ENCODE data around the gene FASTK.

FASTK gene

DNA sequence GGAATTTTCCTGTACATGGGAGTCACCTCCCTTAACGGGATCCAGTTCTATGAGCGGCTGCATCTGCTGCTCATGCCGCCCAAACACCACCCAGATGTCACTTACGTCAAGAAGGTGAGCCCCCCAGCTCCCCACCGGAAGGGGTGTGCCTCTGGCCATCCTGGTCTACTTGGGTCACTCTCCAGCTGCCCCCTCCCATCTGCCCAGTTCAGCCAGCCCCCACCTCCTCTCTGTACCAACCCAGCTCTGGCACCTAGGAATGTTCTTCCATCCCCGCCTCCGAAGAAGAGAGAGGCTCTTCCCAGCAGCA, 5.0 kb downstream of the FASTK start:
- H3K4me1 ChIP-seq (ENCODE audit: control insufficient read depth in 5 of 5, insufficient read depth in 5 of 5, low read length in 5 of 5) = peaks cover 2 to 28% (median 22%) of the 10 kb centered on the region in 5 donors
- no peaks in the 10 kb centered on the region for H3K27me3 ChIP-seq (ENCODE audit: control insufficient read depth in 5 of 5, insufficient read depth in 4 of 5, low read length in 5 of 5)
- no peak overlapping the region for H3K9ac ChIP-seq (ENCODE audit: low read length in 5 of 5)
- H3K4me3 ChIP-seq (ENCODE audit: low read depth in 1 of 5, low read length in 5 of 5) = no peak overlapping the region
- peaks cover 0 to 62% (median 52%) of the 10 kb centered on the region in 5 donors for H3K36me3 ChIP-seq (ENCODE audit: control insufficient read depth in 5 of 5, insufficient read depth in 5 of 5, low read length in 5 of 5)
- H3K27ac ChIP-seq (ENCODE audit: low read depth, low read length) = no peak overlapping the region
- H3K9me3 ChIP-seq (ENCODE audit: control insufficient read depth in 5 of 5, low read length in 5 of 5) = no peaks in the 10 kb centered on the region

DNA sequence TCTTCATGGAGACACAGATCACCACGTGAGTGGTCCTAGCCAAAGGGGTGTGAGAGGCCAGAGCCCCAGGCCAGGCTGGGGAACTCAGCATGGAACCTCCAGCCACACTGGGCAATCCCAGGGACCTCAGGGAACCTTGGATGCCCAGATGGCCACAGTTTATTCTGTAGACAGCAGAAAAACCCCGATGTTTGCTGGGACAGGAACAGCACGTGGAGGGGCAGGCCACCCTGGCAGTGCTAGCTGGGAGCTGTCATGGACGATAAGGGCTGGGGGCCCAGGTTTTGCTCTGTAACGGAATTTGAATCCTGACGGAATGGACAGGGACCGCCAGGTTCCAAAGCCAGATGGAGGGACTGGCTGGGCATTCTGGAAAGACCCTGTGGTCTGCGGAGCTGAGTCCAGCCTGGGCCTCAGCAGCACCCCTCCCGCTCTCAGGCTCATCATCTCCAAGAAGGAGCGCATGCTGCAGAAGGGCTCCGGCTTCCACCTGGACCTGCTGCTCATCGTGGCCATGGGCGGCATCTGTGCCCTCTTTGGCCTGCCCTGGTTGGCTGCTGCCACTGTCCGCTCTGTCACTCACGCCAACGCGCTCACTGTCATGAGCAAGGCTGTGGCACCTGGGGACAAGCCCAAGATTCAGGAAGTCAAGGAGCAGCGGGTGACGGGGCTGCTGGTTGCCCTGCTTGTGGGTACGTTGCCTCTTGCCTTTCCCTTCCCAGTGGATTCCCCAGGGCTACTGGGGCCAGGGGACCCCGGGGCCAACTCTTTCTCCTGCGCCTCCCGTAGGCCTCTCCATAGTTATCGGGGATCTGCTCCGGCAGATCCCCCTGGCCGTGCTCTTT, 5.6 kb downstream of the FASTK start:
- H3K27ac ChIP-seq (ENCODE audit: low read depth, low read length) = no peak overlapping the region
- H3K4me1 ChIP-seq (ENCODE audit: control insufficient read depth in 5 of 5, insufficient read depth in 5 of 5, low read length in 5 of 5) = peaks cover 2 to 25% (median 20%) of the 10 kb centered on the region in 5 donors
- H3K4me3 ChIP-seq (ENCODE audit: low read depth in 1 of 5, low read length in 5 of 5) = no peak overlapping the region
- H3K36me3 ChIP-seq (ENCODE audit: control insufficient read depth in 5 of 5, insufficient read depth in 5 of 5, low read length in 5 of 5) = peaks cover 0 to 68% (median 57%) of the 10 kb centered on the region in 5 donors
- no peak overlapping the region for H3K9ac ChIP-seq (ENCODE audit: low read length in 5 of 5)
- no peaks in the 10 kb centered on the region for H3K27me3 ChIP-seq (ENCODE audit: control insufficient read depth in 5 of 5, insufficient read depth in 4 of 5, low read length in 5 of 5)
- H3K9me3 ChIP-seq (ENCODE audit: control insufficient read depth in 5 of 5, low read length in 5 of 5) = no peaks in the 10 kb centered on the region

DNA sequence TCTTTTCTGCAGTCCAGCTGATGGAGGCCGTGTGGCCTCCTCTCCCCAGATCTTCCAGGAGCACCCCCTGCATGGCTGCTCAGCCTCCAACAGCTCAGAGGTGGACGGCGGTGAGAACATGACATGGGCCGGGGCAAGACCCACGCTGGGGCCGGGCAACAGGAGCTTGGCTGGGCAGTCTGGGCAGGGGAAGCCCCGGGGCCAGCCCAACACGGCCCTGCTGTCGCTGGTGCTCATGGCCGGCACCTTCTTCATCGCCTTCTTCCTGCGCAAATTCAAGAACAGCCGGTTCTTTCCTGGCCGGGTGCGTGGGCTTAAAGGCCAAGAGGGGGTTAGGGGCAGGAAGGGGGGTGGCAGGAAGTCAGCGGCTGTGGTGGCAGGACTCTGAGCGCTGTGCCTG, 6.6 kb downstream of the FASTK start:
- peaks cover 0 to 78% (median 67%) of the 10 kb centered on the region in 5 donors for H3K36me3 ChIP-seq (ENCODE audit: control insufficient read depth in 5 of 5, insufficient read depth in 5 of 5, low read length in 5 of 5)

DNA sequence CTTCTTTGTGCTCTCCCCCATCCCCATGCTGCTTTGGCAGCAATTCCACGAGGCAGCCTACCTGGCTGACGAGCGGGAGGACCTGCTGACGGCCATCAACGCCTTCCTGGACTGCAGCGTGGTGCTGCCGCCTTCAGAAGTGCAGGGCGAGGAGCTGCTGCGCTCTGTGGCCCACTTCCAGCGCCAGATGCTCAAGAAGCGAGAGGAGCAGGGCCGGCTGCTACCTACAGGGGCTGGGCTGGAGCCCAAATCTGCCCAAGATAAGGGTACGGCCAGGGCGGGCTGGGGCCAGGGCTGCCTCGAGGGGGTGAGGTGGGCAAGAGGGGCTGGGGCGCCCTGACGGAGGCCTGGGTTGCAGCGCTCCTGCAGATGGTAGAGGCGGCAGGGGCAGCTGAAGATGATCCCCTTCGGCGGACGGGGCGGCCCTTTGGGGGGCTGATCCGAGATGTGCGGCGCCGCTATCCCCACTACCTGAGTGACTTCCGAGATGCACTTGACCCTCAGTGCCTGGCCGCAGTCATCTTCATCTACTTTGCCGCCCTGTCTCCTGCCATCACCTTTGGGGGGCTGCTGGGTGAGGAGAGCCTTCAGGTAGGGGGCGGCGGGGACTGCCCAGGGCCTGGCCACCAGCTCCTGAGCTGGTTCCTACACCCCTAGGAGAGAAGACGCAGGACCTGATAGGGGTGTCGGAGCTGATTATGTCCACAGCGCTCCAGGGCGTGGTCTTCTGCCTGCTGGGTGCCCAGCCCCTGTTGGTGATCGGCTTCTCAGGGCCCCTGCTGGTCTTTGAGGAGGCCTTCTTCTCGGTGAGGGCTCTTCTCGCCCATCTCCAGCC, 9.4 kb downstream of the FASTK start:
- H3K36me3 ChIP-seq (ENCODE audit: control insufficient read depth in 5 of 5, insufficient read depth in 5 of 5, low read length in 5 of 5) = peaks cover 0 to 90% (median 84%) of the 10 kb centered on the region in 5 donors
- H3K27ac ChIP-seq (ENCODE audit: low read depth, low read length) = no peak overlapping the region
- no peaks in the 10 kb centered on the region for H3K9me3 ChIP-seq (ENCODE audit: control insufficient read depth in 5 of 5, low read length in 5 of 5)

More for the DNA sequence above, 6.6 kb downstream of the FASTK start:
- Histone ChIP-seq H3K9ac (ENCODE audit: low read length in 5 of 5) (no peak overlapping the region), H3K4me1 (ENCODE audit: control insufficient read depth in 5 of 5, insufficient read depth in 5 of 5, low read length in 5 of 5) (peaks cover 0 to 14% (median 10%) of the 10 kb centered on the region in 5 donors), H3K9me3 (ENCODE audit: control insufficient read depth in 5 of 5, low read length in 5 of 5) (no peaks in the 10 kb centered on the region), H3K27ac (ENCODE audit: low read depth, low read length) (no peak overlapping the region), H3K4me3 (ENCODE audit: low read depth in 1 of 5, low read length in 5 of 5) (no peak overlapping the region), H3K27me3 (ENCODE audit: control insufficient read depth in 5 of 5, insufficient read depth in 4 of 5, low read length in 5 of 5) (no peaks in the 10 kb centered on the region)

GRCh38 chr7:151070574-151070960, 10.0 kb downstream of the FASTK start:
- no peak overlapping the region for H3K9ac ChIP-seq (ENCODE audit: low read length in 5 of 5)
- H3K27ac ChIP-seq (ENCODE audit: low read depth, low read length) = no peak overlapping the region
- H3K36me3 ChIP-seq (ENCODE audit: control insufficient read depth in 5 of 5, insufficient read depth in 5 of 5, low read length in 5 of 5) = peaks cover 0 to 90% (median 84%) of the 10 kb centered on the region in 5 donors
- no peaks in the 10 kb centered on the region for H3K27me3 ChIP-seq (ENCODE audit: control insufficient read depth in 5 of 5, insufficient read depth in 4 of 5, low read length in 5 of 5)
- no peaks in the 10 kb centered on the region for H3K9me3 ChIP-seq (ENCODE audit: control insufficient read depth in 5 of 5, low read length in 5 of 5)
- no peak overlapping the region for H3K4me3 ChIP-seq (ENCODE audit: low read depth in 1 of 5, low read length in 5 of 5)
- H3K4me1 ChIP-seq (ENCODE audit: control insufficient read depth in 5 of 5, insufficient read depth in 5 of 5, low read length in 5 of 5) = no peaks in the 10 kb centered on the region

More for the DNA sequence above, 9.4 kb downstream of the FASTK start:
- Histone ChIP-seq H3K4me1 (ENCODE audit: control insufficient read depth in 5 of 5, insufficient read depth in 5 of 5, low read length in 5 of 5) (no peaks in the 10 kb centered on the region), H3K27me3 (ENCODE audit: control insufficient read depth in 5 of 5, insufficient read depth in 4 of 5, low read length in 5 of 5) (no peaks in the 10 kb centered on the region), H3K9ac (ENCODE audit: low read length in 5 of 5) (no peak overlapping the region), H3K4me3 (ENCODE audit: low read depth in 1 of 5, low read length in 5 of 5) (no peak overlapping the region)

- H3K36me3 ChIP-seq (ENCODE audit: control insufficient read depth in 5 of 5, insufficient read depth in 5 of 5, low read length in 5 of 5) = peaks cover 0 to 90% (median 84%) of the 10 kb centered on the region in 5 donors
These were observed 10.6 kb downstream of the FASTK start for GRCh38 chr7:151069841-151070573.

GRCh38 chr7:151068069-151068773, 12.4 kb downstream of the FASTK start:
- H3K36me3 ChIP-seq (ENCODE audit: control insufficient read depth in 5 of 5, insufficient read depth in 5 of 5, low read length in 5 of 5) = peaks cover 0 to 85% (median 75%) of the 10 kb centered on the region in 5 donors
- no peak overlapping the region for H3K27ac ChIP-seq (ENCODE audit: low read depth, low read length)
- H3K9ac ChIP-seq (ENCODE audit: low read length in 5 of 5) = no peak overlapping the region
- no peaks in the 10 kb centered on the region for H3K27me3 ChIP-seq (ENCODE audit: control insufficient read depth in 5 of 5, insufficient read depth in 4 of 5, low read length in 5 of 5)
- H3K9me3 ChIP-seq (ENCODE audit: control insufficient read depth in 5 of 5, low read length in 5 of 5) = no peaks in the 10 kb centered on the region
- H3K4me1 ChIP-seq (ENCODE audit: control insufficient read depth in 5 of 5, insufficient read depth in 5 of 5, low read length in 5 of 5) = peaks cover 0 to 3% (median 3%) of the 10 kb centered on the region in 5 donors
- H3K4me3 ChIP-seq (ENCODE audit: low read depth in 1 of 5, low read length in 5 of 5) = no peak overlapping the region

More at GRCh38 chr7:151069841-151070573, 10.6 kb downstream of the FASTK start:
- Histone ChIP-seq H3K27ac (ENCODE audit: low read depth, low read length) (no peak overlapping the region), H3K27me3 (ENCODE audit: control insufficient read depth in 5 of 5, insufficient read depth in 4 of 5, low read length in 5 of 5) (no peaks in the 10 kb centered on the region), H3K9ac (ENCODE audit: low read length in 5 of 5) (no peak overlapping the region), H3K4me1 (ENCODE audit: control insufficient read depth in 5 of 5, insufficient read depth in 5 of 5, low read length in 5 of 5) (no peaks in the 10 kb centered on the region), H3K9me3 (ENCODE audit: control insufficient read depth in 5 of 5, low read length in 5 of 5) (no peaks in the 10 kb centered on the region), H3K4me3 (ENCODE audit: low read depth in 1 of 5, low read length in 5 of 5) (no peak overlapping the region)

DNA sequence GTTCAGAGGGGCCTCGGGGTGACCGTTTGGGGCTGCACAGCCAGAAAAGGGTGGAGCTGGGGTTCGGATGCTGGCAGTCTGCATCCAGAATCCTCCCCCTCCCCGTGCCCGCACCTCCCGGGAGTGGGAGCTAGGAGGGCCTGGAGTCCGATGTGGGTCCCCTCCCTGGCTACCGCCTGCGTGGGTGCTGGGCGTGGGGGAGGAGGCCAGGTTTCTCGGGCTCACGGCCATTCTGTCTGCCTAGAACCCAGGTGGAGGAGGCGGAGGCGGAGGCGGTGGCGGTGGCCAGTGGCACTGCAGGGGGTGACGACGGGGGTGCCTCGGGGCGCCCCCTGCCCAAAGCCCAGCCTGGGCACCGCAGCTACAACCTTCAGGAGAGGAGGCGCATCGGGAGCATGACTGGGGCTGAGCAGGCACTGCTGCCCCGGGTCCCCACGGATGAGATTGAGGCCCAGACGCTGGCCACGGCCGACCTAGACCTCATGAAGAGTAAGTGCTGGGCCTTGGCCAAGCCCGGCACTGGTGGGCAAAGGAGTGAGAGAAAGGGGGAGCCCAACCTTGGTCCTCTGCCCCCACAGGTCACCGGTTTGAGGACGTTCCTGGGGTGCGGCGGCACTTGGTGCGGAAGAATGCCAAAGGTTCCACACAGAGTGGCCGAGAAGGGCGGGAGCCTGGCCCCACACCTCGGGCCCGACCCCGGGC, 14.2 kb downstream of the FASTK start:
- Histone ChIP-seq H3K4me1 (ENCODE audit: control insufficient read depth in 5 of 5, insufficient read depth in 5 of 5, low read length in 5 of 5) (peaks cover 0 to 19% (median 17%) of the 10 kb centered on the region in 5 donors), H3K4me3 (ENCODE audit: low read depth in 1 of 5, low read length in 5 of 5) (no peak overlapping the region), H3K36me3 (ENCODE audit: control insufficient read depth in 5 of 5, insufficient read depth in 5 of 5, low read length in 5 of 5) (peaks cover 0 to 81% (median 66%) of the 10 kb centered on the region in 5 donors), H3K27ac (ENCODE audit: low read depth, low read length) (no peak overlapping the region), H3K27me3 (ENCODE audit: control insufficient read depth in 5 of 5, insufficient read depth in 4 of 5, low read length in 5 of 5) (no peaks in the 10 kb centered on the region), H3K9me3 (ENCODE audit: control insufficient read depth in 5 of 5, low read length in 5 of 5) (no peaks in the 10 kb centered on the region), H3K9ac (ENCODE audit: low read length in 5 of 5) (no peak overlapping the region)

DNA sequence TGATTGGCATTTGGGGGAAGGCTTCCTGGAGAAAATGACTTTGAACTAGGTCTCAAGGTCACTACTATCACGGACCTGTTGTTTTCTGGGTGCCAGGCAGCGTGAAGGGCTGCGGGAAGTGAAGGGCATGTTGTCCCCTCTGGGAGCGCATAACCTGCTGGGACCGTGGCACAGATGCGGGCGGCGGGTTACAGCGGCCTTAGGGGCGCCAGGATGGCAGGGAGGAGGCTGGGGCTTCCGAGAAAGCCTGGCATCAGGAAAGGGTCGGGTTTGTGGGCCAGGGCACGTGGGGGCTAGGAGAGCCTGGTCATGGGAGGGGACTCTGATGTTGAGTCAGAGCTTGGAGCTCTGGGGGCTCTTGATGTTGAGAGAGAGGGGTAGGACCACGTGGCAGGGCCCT, 15.1 kb downstream of the FASTK start:
- Histone ChIP-seq H3K9ac (ENCODE audit: low read length in 5 of 5) (no peak overlapping the region), H3K27ac (ENCODE audit: low read depth, low read length) (no peak overlapping the region), H3K4me3 (ENCODE audit: low read depth in 1 of 5, low read length in 5 of 5) (no peak overlapping the region)

More for the DNA sequence above, 15.1 kb downstream of the FASTK start:
- Histone ChIP-seq H3K4me1 (ENCODE audit: control insufficient read depth in 5 of 5, insufficient read depth in 5 of 5, low read length in 5 of 5) (peaks cover 0 to 28% (median 26%) of the 10 kb centered on the region in 5 donors), H3K36me3 (ENCODE audit: control insufficient read depth in 5 of 5, insufficient read depth in 5 of 5, low read length in 5 of 5) (peaks cover 0 to 72% (median 57%) of the 10 kb centered on the region in 5 donors), H3K9me3 (ENCODE audit: control insufficient read depth in 5 of 5, low read length in 5 of 5) (no peaks in the 10 kb centered on the region), H3K27me3 (ENCODE audit: control insufficient read depth in 5 of 5, insufficient read depth in 4 of 5, low read length in 5 of 5) (no peaks in the 10 kb centered on the region)
